Adrenal gland (tissue), 12 donors: ENCODE measurements around the gene ZNF473. TPM values are rescaled to one million over a fixed set of nuclear protein-coding genes. Genes with fewer than 3 reads are reported as not detected.
A peak's percentile ranks its signal among the peaks of the same experiment; 100 is the strongest.

ENCODE experiments used
- DNase-seq, 7 donors: peaks; one replicate each; pipeline ENCODE4 v3.0.0-alpha.2; 2019 to 2020
- H3K27ac ChIP-seq, 5 donors: fragments of 200-600 bp; sonication (generic) in 4 of 5; 1 replicate in 3 of 5; 2 replicates in 2 of 5; pipeline versions ENCODE4 v1.5.1 to v1.8.0; 2016 to 2020; ENCODE audit warnings: mild to moderate bottlenecking in 1 of 5
- H3K27me3 ChIP-seq: fragments of 200-600 bp; 2 replicates; pipeline ENCODE4 v1.8.0; 2021
- H3K36me3 ChIP-seq, 2 donors: fragments of 200-600 bp; replicated peaks in 1 of 2; 1 replicate in 1 of 2; 2 replicates in 1 of 2; pipeline versions ENCODE4 v1.5.1 to v1.8.0; 2018 to 2022
- H3K4me1 ChIP-seq, 2 donors: fragments of 200-600 bp; replicated peaks in 1 of 2; 1 replicate in 1 of 2; 2 replicates in 1 of 2; pipeline versions ENCODE4 v1.5.1 to v1.8.0; 2018 to 2021
- H3K4me3 ChIP-seq, 4 donors: fragments of 200-600 bp; sonication (generic) in 3 of 4; one replicate each; pipeline ENCODE4 v1.5.1; 2016 to 2018
- H3K9me3 ChIP-seq, 3 donors: fragments of 200-600 bp; sonication (generic) in 1 of 3; replicated peaks in 1 of 3; 1 replicate in 2 of 3; 2 replicates in 1 of 3; pipeline versions ENCODE4 v1.5.1 to v1.8.0; 2016 to 2021
- POLR2A ChIP-seq, 2 donors: fragments of 450-650 bp; IDR thresholded peaks; one replicate each; pipeline ENCODE4 v1.6.1; 2017; ENCODE audit warnings: antibody characterized with exemption in 2 of 2, mild to moderate bottlenecking in 2 of 2, moderate library complexity in 1 of 2
- WGBS, 4 donors: extraction: QIAGEN DNeasy Blood & Tissue Kit in 2 of 4; methylation state at CpG; one replicate each; pipeline versions ENCODE4 v1.1.5 to v1.1.7; 2013 to 2017; 5-methylcytosine and 5-hydroxymethylcytosine counted together
- intact Hi-C, 2 donors: fragments of 100-400 bp; cut with DNase I; formaldehyde crosslinking; loops; one replicate each; pipeline versions ENCODE4 v1.14.1 to v1.15.0; 2022 to 2023
- polyA plus RNA-seq, 3 donors: library from polyadenylated mRNA; stranded (reverse); fragments of 200-250 nt in 2 of 3; fragments of 350-450 nt in 1 of 3; fragmentation: Illumina TruSeq in 1 of 3; extraction: RNeasy Lipid Tissue Mini Kit (QIAGEN cat#74804) in 1 of 3; gene quantifications; one replicate each; pipeline ENCODE4 v1.2.3, GENCODE V29; 2013 to 2014
- total RNA-seq, 9 donors: library from RNA; depleted of rRNA in 4 of 9; stranded (reverse); fragments of >200 nt in 4 of 9; fragments of 120-200 nt in 1 of 9; fragmentation: NEBNext Ultra II Directional in 1 of 9; extraction: Animal tissue kit (Norgen Biotek cat#: 25700) in 1 of 9; gene quantifications; one replicate each; pipeline versions ENCODE4 v1.1.0 to v1.2.4, GENCODE V29; 2013 to 2023
- TF ChIP-seq, protein P1 (sequence below), 6 experiments: fragments of 450-650 bp in 4 of 6; fragments of 200-600 bp in 2 of 6; sonication (generic) in 1 of 6; IDR thresholded peaks; 1 replicate in 5 of 6; 2 replicates in 1 of 6; pipeline versions ENCODE4 v1.5.1 to v1.8.0; 2016 to 2021; ENCODE audit warnings: antibody characterized with exemption in 6 of 6, mild to moderate bottlenecking in 2 of 6, moderate library complexity in 1 of 6
- donor health status: healthy with polysubstance abuse.
- donor health status: Bipolar disorder and iron deficiency.
- donor health status: DM: yes; HTN: yes; CAD: no.
- donor health status: DM: no; HTN: no; CAD: no.
- donor health status: DM: no; HTN: no; CAD: no.
- donor health status: DM: yes; HTN: yes; CAD: no.

ZNF473 gene
- total and polyA plus RNA-seq, 12 donors = 2.7 to 13.2 (median 9.1) TPM

DNA sequence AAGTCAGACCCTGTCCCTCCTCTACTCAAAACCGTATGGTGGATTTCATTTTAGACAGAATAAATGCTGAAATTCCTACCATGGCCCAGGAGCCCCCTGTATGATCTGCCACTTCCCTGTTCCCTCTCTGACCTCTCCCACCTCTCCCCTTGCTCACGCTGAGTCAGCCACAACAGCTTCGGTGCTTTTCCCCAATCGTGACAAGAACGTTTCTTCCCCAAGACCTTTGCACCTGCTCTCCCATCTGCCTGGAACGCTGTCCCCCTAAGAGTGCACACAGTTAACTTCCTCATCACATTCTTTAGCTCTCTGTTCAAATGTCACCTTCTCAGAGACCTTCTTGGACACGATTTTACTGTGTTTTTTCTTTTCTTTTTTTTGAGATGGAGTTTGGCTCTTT is 3.0 kb upstream of the ZNF473 start:
- peaks cover 29 to 30% of the 10 kb centered on the region in 2 donors for H3K4me1 ChIP-seq
- WGBS, 4 donors = 67 to 77% (median 73%) methylated on average over 7 of the region's 7 CpGs
- no peaks in the 10 kb centered on the region for H3K9me3 ChIP-seq
- intact Hi-C loops = no loop called here
- H3K36me3 ChIP-seq = peaks cover 0 to 25% of the 10 kb centered on the region in 2 donors
- no peak overlapping the region for H3K27ac ChIP-seq
- no peak for TF ChIP-seq POLR2A (IDR thresholded peaks at IDR 0.05)
- TF ChIP-seq, protein P1, sequence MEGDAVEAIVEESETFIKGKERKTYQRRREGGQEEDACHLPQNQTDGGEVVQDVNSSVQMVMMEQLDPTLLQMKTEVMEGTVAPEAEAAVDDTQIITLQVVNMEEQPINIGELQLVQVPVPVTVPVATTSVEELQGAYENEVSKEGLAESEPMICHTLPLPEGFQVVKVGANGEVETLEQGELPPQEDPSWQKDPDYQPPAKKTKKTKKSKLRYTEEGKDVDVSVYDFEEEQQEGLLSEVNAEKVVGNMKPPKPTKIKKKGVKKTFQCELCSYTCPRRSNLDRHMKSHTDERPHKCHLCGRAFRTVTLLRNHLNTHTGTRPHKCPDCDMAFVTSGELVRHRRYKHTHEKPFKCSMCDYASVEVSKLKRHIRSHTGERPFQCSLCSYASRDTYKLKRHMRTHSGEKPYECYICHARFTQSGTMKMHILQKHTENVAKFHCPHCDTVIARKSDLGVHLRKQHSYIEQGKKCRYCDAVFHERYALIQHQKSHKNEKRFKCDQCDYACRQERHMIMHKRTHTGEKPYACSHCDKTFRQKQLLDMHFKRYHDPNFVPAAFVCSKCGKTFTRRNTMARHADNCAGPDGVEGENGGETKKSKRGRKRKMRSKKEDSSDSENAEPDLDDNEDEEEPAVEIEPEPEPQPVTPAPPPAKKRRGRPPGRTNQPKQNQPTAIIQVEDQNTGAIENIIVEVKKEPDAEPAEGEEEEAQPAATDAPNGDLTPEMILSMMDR (IDR thresholded peaks at IDR 0.05) = no peak
- DNase-seq = no peak
- H3K4me3 ChIP-seq = no peak overlapping the region
- H3K27me3 ChIP-seq = no peaks in the 10 kb centered on the region

GRCh38 chr19:50024719-50025021 is 1.1 kb upstream of the ZNF473 start:
- H3K27ac ChIP-seq = peak overlapping the region in 4 of 5 donors; percentile 46 to 89 (median 86)
- peaks cover 29 to 30% of the 10 kb centered on the region in 2 donors for H3K4me1 ChIP-seq
- intact Hi-C loops = no loop called here
- no peaks in the 10 kb centered on the region for H3K9me3 ChIP-seq
- no peak for DNase-seq
- no peak for TF ChIP-seq POLR2A (IDR thresholded peaks at IDR 0.05)
- peaks cover 0 to 9% of the 10 kb centered on the region in 2 donors for H3K36me3 ChIP-seq
- no peaks in the 10 kb centered on the region for H3K27me3 ChIP-seq
- H3K4me3 ChIP-seq = peak overlapping the region; percentile 61 to 90 (median 74)
- WGBS, 4 donors = 0 to 4% (median 1%) methylated on average over 1 to 10 of the region's 10 CpGs

- peak; percentile 99 to 100 (median 100) for DNase-seq
- intact Hi-C loops = no loop called here
- WGBS, 4 donors = 0 to 2% (median 1%) methylated on average over 19 to 59 of the region's 59 CpGs
- Histone ChIP-seq H3K27ac (peak within 1 kb of the TSS; percentile 80 to 91 (median 86)), H3K4me1 (peaks cover 29 to 30% of the 10 kb centered on the region in 2 donors), H3K27me3 (no peaks in the 10 kb centered on the region), H3K9me3 (no peaks in the 10 kb centered on the region), H3K4me3 (peak within 1 kb of the TSS; percentile 61 to 90 (median 74)), H3K36me3 (peaks cover 0 to 4% of the 10 kb centered on the region in 2 donors)
- peak in 1 of 2 donors; percentile 75 for TF ChIP-seq POLR2A (IDR thresholded peaks at IDR 0.05)
- TF ChIP-seq, protein P1 (IDR thresholded peaks at IDR 0.05) = peak in 3 of 6 experiments; percentile 16 to 35 (median 33)
These were observed 597 bp upstream of the ZNF473 start, which contains the start of gene VRK3 for GRCh38 chr19:50025022-50025793. Gene VRK3, minus strand, starts transcription at chr19:50025372. Its CDS starts 9,210 bp downstream, at chr19:50016162.

DNA sequence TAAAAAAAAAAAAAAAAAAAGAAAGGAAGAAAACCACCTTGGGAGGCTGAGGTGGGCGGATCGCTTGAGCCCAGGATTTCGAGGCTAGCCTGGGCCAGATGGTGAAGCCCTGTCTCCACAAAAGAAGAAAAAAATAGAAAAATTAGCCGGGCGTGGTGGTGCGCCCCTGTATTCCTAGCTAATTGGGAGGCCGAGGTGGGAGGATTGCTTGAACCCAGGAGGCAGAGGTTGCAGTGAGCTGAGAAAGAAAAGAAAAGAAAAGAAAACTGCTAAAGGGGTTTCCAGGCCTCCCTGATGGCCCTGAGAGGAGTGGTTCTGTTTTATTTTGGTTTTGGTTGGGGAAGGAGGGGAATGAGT is 723 bp downstream of the ZNF473 start:
- intact Hi-C loops = no loop called here
- 88 to 94% (median 91%) methylated on average over 7 of the region's 7 CpGs for WGBS, 4 donors
- H3K4me1 ChIP-seq = peaks cover 30 to 37% of the 10 kb centered on the region in 2 donors

More for the DNA sequence above, 723 bp downstream of the ZNF473 start:
- H3K9me3 ChIP-seq = no peaks in the 10 kb centered on the region
- no peak for TF ChIP-seq POLR2A (IDR thresholded peaks at IDR 0.05)
- TF ChIP-seq, protein P1 (IDR thresholded peaks at IDR 0.05) = no peak
- H3K27me3 ChIP-seq = no peaks in the 10 kb centered on the region
- DNase-seq = no peak
- peak overlapping the region in 2 of 4 donors; percentile 51 to 58 for H3K4me3 ChIP-seq
- no peak overlapping the region for H3K27ac ChIP-seq
- H3K36me3 ChIP-seq = peaks cover 0 to 4% of the 10 kb centered on the region in 2 donors
